ENCODE data around the gene RBM39. TPM values are rescaled to one million over a fixed set of nuclear protein-coding genes. Genes with fewer than 3 reads are reported as not detected.
A peak's percentile ranks its signal among the peaks of the same experiment; 100 is the strongest.

The RBM39 gene
- total RNA-seq, 2 experiments from 2014 or later: 333 to 358 TPM

DNA sequence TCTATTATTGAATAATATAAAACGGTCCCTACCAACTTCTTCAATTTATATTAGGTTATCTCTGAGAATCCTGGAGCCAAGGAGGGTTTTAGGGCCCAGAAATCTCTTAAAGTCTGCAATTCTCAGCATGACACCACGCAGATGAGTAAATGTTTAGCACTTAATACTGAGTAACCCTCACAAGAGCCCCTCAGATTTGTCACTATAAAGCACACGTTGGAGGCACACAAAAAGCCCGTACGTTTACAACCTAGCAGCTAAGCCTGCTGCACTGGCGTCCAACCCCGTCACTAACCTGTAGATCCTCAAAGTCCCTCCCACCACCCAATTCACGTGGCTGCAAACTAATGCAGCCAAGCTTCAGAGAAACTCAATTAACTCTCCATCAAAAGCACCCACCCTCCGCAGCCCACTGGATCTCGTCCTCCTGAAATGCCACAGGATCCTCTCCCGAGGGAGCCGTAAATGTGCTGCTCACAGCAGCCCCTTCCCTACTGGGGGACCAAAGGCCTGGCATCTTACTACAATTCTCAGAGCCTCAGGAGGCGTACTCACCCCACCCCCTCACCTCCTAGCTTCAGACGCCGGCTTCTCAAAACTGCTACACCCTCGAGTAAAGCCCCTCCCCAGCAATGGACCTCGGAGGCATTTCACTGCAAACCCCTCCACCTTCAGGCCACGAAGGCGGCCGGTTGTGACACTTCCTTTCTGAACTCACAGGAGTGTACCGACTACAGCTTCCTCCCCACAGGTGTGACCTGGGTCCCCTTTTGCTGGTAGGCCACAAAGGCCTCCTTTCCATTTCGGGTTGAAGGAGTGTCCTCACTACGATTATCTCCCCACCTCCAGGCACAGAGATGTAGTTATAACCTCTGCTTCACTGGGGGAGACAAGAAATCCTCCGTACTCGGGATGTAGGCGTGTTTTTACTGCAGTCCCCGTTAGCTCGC is 78.3 kb downstream of the RBM39 start:
- Mint-ChIP-seq H3K4me3 (peak overlapping the region; percentile 96), H3K27me3 (ENCODE audit: low read depth) (no peaks in the 10 kb centered on the region), H3K27ac (peak overlapping the region; percentile 99), H3K36me3 (ENCODE audit: low read depth) (peaks cover 47% of the 10 kb centered on the region), H3K9me3 (ENCODE audit: insufficient read depth) (no peaks in the 10 kb centered on the region), H3K4me1 (ENCODE audit: low read depth) (peaks cover 46% of the 10 kb centered on the region)
- ATAC-seq (peak; percentile 52), DNase-seq (peak; percentile 79)
- POLR2A ChIA-PET: interaction anchor here (0.6 to 4.6 kb wide), 27 partner anchors 8 to 932 kb away, joined by 3 to 72 read pairs (median 4); partner anchors contain the start of genes CEP250, NFS1, RBM39 and ROMO1
- CTCF ChIA-PET: interaction anchor here (0.6 to 5.3 kb wide), 10 partner anchors 10 to 1613 kb away, joined by 3 to 19 read pairs (median 4); partner anchors contain the start of genes NFS1, ROMO1 and SCAND1

DNA sequence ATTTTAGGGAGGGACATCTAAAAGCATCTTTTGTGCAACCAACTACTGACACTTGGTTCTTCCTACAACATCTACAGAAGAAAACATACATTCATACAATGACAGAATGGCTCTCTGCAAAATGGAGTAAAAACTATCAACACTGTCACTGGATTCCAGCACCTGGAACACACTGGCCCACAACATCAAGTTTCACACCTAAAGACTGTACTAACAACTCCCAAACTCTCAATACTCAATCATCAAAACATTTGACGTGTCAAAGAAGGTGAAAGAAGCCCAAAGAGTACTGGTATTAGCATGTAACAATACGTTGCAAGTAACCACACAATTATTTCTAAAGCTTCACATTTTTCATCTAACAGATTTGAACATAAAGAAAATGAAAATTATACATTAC is 79.5 kb downstream of the RBM39 start:
- peaks cover 42% of the 10 kb centered on the region for H3K36me3 Mint-ChIP-seq (ENCODE audit: low read depth)
- ChIA-PET CTCF (interaction anchor here (1.3 to 5.3 kb wide), 3 partner anchors 77 to 291 kb away, joined by 3 to 18 read pairs (median 3); partner anchors contain the start of gene SCAND1), POLR2A (interaction anchor here (2.0 to 4.6 kb wide), 6 partner anchors 37 to 291 kb away, joined by 5 to 72 read pairs (median 24); partner anchors contain the start of genes NFS1, RBM39, ROMO1 and SCAND1)

DNA sequence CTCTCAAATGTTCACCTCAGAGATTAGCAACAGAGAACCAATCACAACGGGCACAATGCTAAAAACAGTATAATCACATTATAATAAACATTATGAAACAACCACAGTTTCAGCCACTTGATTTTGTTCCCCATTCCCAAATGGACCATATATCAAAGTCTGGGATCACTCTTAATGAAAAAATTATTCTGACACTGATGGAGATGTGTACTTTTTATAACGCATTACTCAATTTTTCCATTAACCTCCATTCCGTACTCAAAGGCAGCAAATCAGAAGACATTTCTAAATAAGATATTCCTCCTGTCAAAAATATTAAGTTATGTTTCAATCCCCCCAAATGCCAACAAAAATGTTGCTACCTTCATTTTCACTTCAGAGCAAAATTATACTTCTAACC is 80.2 kb downstream of the RBM39 start:
- H3K4me3 Mint-ChIP-seq: peak overlapping the region; percentile 96
- POLR2A ChIA-PET: interaction anchor here (0.9 to 4.6 kb wide), 4 partner anchors 43 to 292 kb away, joined by 3 to 34 read pairs (median 7); partner anchors contain the start of genes RBM39 and SCAND1
- H3K9me3 Mint-ChIP-seq (ENCODE audit: insufficient read depth): no peaks in the 10 kb centered on the region
- H3K4me1 Mint-ChIP-seq (ENCODE audit: low read depth): peaks cover 60% of the 10 kb centered on the region
- DNase-seq (no peak), ATAC-seq (no peak)
- CTCF ChIA-PET: interaction anchor here (1.3 to 5.3 kb wide), 4 partner anchors 31 to 291 kb away, joined by 3 to 29 read pairs (median 12); partner anchors contain the start of gene SCAND1
- no peaks in the 10 kb centered on the region for H3K27me3 Mint-ChIP-seq (ENCODE audit: low read depth)
- peak overlapping the region; percentile 86 for H3K27ac Mint-ChIP-seq
- peaks cover 48% of the 10 kb centered on the region for H3K36me3 Mint-ChIP-seq (ENCODE audit: low read depth)

More for the DNA sequence above, 79.5 kb downstream of the RBM39 start:
- Mint-ChIP-seq H3K27ac (peak overlapping the region; percentile 86), H3K27me3 (ENCODE audit: low read depth) (no peaks in the 10 kb centered on the region), H3K4me1 (ENCODE audit: low read depth) (peaks cover 53% of the 10 kb centered on the region), H3K4me3 (peak overlapping the region; percentile 96), H3K9me3 (ENCODE audit: insufficient read depth) (no peaks in the 10 kb centered on the region)
- no peak for DNase-seq
- ATAC-seq: no peak

DNA sequence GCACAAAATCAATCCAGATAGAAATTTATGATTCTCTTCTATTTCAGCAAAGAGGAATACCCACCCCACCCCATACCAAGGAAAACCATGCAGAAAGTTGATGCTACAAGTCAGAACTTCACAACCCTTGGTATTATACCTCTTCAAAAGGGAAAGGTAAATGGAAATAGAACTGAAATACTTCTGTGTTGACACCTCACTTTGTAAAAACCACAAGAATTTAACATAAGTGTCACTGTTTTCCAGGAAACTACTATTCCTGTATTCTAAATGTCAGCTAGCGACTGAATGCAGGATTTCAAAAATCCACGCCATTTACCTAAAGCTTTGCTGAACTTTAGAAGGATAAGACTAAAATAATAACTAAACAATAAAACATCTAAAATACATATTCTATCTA is 81.0 kb downstream of the RBM39 start:
- CTCF ChIA-PET: interaction anchor here (1.0 to 5.3 kb wide), 8 partner anchors 13 to 292 kb away, joined by 3 to 29 read pairs (median 4); partner anchors contain the start of genes SCAND1 and SPAG4
- Mint-ChIP-seq H3K36me3 (ENCODE audit: low read depth) (peaks cover 53% of the 10 kb centered on the region), H3K9me3 (ENCODE audit: insufficient read depth) (no peaks in the 10 kb centered on the region), H3K4me1 (ENCODE audit: low read depth) (peaks cover 63% of the 10 kb centered on the region), H3K4me3 (peak overlapping the region; percentile 96), H3K27ac (no peak overlapping the region), H3K27me3 (ENCODE audit: low read depth) (no peaks in the 10 kb centered on the region)
- POLR2A ChIA-PET: interaction anchor here (0.8 to 4.6 kb wide), 5 partner anchors 30 to 293 kb away, joined by 3 to 34 read pairs (median 3); partner anchors contain the start of genes RBM39 and SCAND1
- DNase-seq (no peak), ATAC-seq (peak; percentile 11)

DNA sequence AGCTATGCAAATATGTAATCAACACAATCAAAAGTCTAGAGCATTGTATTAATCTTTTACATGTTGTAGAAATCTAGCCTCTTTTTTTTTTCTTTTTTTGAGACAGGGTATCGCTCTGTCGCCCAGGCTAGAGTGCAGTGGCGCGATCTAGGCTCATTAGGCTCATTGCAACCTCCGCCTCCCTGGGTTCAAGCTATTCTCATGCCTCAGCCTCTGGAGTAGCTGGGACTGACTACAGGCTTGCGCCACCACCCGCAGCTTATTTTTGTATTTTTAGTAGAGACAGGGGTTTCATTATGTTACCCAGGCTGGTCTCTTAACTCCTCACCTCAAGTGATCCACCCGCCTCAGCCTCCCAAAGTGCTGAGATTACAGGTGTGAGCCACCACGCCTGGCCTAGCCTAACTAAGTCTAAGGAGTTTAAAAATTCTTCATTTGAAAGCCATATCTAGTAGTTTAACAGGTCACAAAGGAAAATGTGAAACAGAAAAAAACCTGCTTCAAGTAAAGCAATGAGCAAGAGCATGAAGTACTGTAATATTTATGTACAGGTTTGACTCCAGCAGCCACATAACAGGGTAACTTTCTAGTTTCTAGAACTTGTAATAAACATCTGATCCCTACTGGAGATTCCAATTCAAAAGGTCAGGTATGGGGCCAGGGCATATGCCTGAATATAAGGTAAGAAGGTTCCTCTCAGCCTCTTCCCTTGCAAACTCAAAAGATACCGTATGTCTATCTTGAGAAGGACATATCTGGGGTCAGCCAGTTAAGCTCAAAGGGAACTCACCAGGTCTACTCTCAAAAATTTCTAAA is 81.7 kb downstream of the RBM39 start:
- H3K4me3 Mint-ChIP-seq: peak overlapping the region; percentile 96
- no peaks in the 10 kb centered on the region for H3K27me3 Mint-ChIP-seq (ENCODE audit: low read depth)
- DNase-seq: no peak
- CTCF ChIA-PET: interaction anchor here (0.6 to 5.3 kb wide), 10 partner anchors 12 to 293 kb away, joined by 3 to 29 read pairs (median 4); partner anchors contain the start of genes SCAND1 and SPAG4
- H3K4me1 Mint-ChIP-seq (ENCODE audit: low read depth): peaks cover 63% of the 10 kb centered on the region
- POLR2A ChIA-PET: interaction anchor here (0.6 to 1.6 kb wide), 3 partner anchors 16 to 200 kb away, joined by 3 to 11 read pairs (median 5); partner anchors contain the start of gene RBM39
- ATAC-seq: no peak
- no peaks in the 10 kb centered on the region for H3K9me3 Mint-ChIP-seq (ENCODE audit: insufficient read depth)
- peak overlapping the region; percentile 70 for H3K27ac Mint-ChIP-seq
- peaks cover 55% of the 10 kb centered on the region for H3K36me3 Mint-ChIP-seq (ENCODE audit: low read depth)

DNA sequence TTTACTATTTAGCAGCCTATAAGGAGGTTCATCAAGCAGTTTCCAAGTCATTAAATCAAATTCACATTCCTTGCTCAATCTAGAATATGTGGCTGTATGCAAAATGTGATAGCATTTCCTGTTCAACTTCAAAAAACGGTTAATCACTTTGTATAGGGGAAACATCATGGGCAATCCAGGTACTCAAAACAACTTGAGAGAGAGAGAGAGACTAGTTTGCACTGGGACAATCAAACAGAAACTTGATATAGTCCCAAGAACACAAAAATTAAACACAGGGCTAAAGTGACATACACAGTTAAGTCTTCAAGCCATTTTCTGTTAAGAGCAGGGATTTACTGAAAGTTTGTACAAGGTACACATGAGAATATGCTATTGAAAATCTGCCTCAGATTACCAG is 84.8 kb downstream of the RBM39 start:
- H3K4me1 Mint-ChIP-seq (ENCODE audit: low read depth): peaks cover 52% of the 10 kb centered on the region
- H3K4me3 Mint-ChIP-seq: no peak overlapping the region
- peak overlapping the region; percentile 4 for H3K27ac Mint-ChIP-seq
- POLR2A ChIA-PET: no interaction called here
- no peaks in the 10 kb centered on the region for H3K9me3 Mint-ChIP-seq (ENCODE audit: insufficient read depth)
- ATAC-seq (no peak), DNase-seq (no peak)
- H3K36me3 Mint-ChIP-seq (ENCODE audit: low read depth): peaks cover 34% of the 10 kb centered on the region
- no peaks in the 10 kb centered on the region for H3K27me3 Mint-ChIP-seq (ENCODE audit: low read depth)
- CTCF ChIA-PET: interaction anchor here (0.8 to 2.0 kb wide), 4 partner anchors 11 to 297 kb away, joined by 3 to 5 read pairs (median 4); partner anchors contain the start of gene SCAND1

GRCh38 chr20:35654415-35654814 is 87.6 kb downstream of the RBM39 start:
- Mint-ChIP-seq H3K9me3 (ENCODE audit: insufficient read depth) (no peaks in the 10 kb centered on the region), H3K27me3 (ENCODE audit: low read depth) (no peaks in the 10 kb centered on the region), H3K27ac (no peak overlapping the region), H3K36me3 (ENCODE audit: low read depth) (peaks cover 45% of the 10 kb centered on the region), H3K4me1 (ENCODE audit: low read depth) (peaks cover 32% of the 10 kb centered on the region), H3K4me3 (no peak overlapping the region)
- CTCF ChIA-PET: interaction anchor here (1.0 to 1.1 kb wide), 2 partner anchors 10 to 195 kb away, joined by 3 to 4 read pairs; partner anchors contain the start of genes CPNE1 and RBM12
- POLR2A ChIA-PET: interaction anchor here (1.3 kb wide), 1 partner anchor 10 kb away, joined by 8 read pairs; the partner anchor contains the start of genes CPNE1 and RBM12
- DNase-seq (no peak), ATAC-seq (no peak)

DNA sequence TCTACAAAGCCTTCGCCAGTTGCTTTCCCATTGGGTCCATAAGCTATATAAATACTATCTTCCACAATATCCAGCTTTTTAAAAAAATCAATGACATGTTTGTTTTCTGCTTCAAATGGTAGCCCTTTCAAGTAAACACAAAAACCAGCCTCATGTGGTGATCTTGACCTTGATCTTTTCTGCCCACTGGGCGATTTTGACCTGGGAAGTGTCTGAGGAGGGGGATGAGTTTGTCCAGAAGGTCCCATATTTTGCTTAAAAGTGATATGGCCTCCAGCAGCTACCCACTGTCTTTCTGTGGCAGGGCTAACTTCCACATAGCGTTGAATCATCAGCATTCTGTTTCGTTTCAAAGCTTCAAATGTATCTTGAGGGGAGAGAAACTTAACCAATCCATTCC is 88.2 kb downstream of the RBM39 start:
- Mint-ChIP-seq H3K36me3 (ENCODE audit: low read depth) (peaks cover 47% of the 10 kb centered on the region), H3K4me1 (ENCODE audit: low read depth) (peaks cover 27% of the 10 kb centered on the region), H3K27ac (no peak overlapping the region), H3K27me3 (ENCODE audit: low read depth) (no peaks in the 10 kb centered on the region), H3K9me3 (ENCODE audit: insufficient read depth) (no peaks in the 10 kb centered on the region), H3K4me3 (no peak overlapping the region)
- ChIA-PET POLR2A (interaction anchor here (0.7 to 1.3 kb wide), 2 partner anchors 10 to 46 kb away, joined by 3 to 8 read pairs; partner anchors contain the start of genes CPNE1, RBM12 and ROMO1), CTCF (interaction anchor here (1.0 to 1.1 kb wide), 2 partner anchors 10 to 194 kb away, joined by 3 to 4 read pairs; partner anchors contain the start of genes CPNE1 and RBM12)
- DNase-seq (no peak), ATAC-seq (no peak)
